ENCODE results near the gene SDK1. TPM values are rescaled to one million over a fixed set of nuclear protein-coding genes. Genes with fewer than 3 reads are reported as not detected.

SDK1 gene
- total and polyA plus RNA-seq, 2 experiments from 2014 or later = not detected

GRCh38 chr7:4181446-4181845, 880.4 kb downstream of the SDK1 start:
- H4K20me1 ChIP-seq (ENCODE audit: insufficient read depth) = no peaks in the 10 kb centered on the region
- no peaks in the 10 kb centered on the region for H3K9me3 ChIP-seq (ENCODE audit: low read depth)
- no peak overlapping the region for H3K9ac ChIP-seq
- no peak overlapping the region for H3K4me2 ChIP-seq (ENCODE audit: unreplicated experiment)
- in situ Hi-C loops (cut with MboI) = no loop called here
- no peak for DNase-seq
- no peaks in the 10 kb centered on the region for H3K27me3 ChIP-seq (replicated peaks; ENCODE audit: insufficient read depth)
- TF ChIP-seq EZH2phosphoT487 (IDR thresholded peaks at IDR 0.05; ENCODE audit: insufficient read depth, low read depth) = no peak
- no peak for TF ChIP-seq EZH2 (IDR thresholded peaks at IDR 0.05; ENCODE audit: insufficient read depth, poor library complexity, severe bottlenecking)
- H3K36me3 ChIP-seq (ENCODE audit: low read depth) = no peaks in the 10 kb centered on the region
- H3K27ac ChIP-seq = no peak overlapping the region
- no peaks in the 10 kb centered on the region for H3K9me2 ChIP-seq (ENCODE audit: insufficient read depth)
- no peak overlapping the region for H2AFZ ChIP-seq
- H3K79me2 ChIP-seq (ENCODE audit: insufficient read depth) = no peaks in the 10 kb centered on the region
- H3F3A ChIP-seq (ENCODE audit: insufficient read depth) = no peaks in the 10 kb centered on the region
- H3K4me3 ChIP-seq = no peak overlapping the region
- 32 to 41% methylated on average over 5 to 7 of the region's 7 CpGs for WGBS, 2 experiments (ENCODE audit: low coverage in 1 of 2, low lambda C conversion rate in 2 of 2, missing lambda C conversion rate in 2 of 2)
- no peaks in the 10 kb centered on the region for H3K4me1 ChIP-seq (ENCODE audit: insufficient read depth)

- Histone ChIP-seq H3K36me3 (ENCODE audit: low read depth) (no peaks in the 10 kb centered on the region), H3K9me2 (ENCODE audit: insufficient read depth) (no peaks in the 10 kb centered on the region), H3K79me2 (ENCODE audit: insufficient read depth) (no peaks in the 10 kb centered on the region), H3K9ac (no peak overlapping the region), H4K20me1 (ENCODE audit: insufficient read depth) (no peaks in the 10 kb centered on the region), H3K4me1 (ENCODE audit: insufficient read depth) (no peaks in the 10 kb centered on the region), H3K27me3 (replicated peaks; ENCODE audit: insufficient read depth) (no peaks in the 10 kb centered on the region), H3K27ac (no peak overlapping the region), H3K9me3 (ENCODE audit: low read depth) (no peaks in the 10 kb centered on the region), H3K4me2 (ENCODE audit: unreplicated experiment) (no peak overlapping the region), H2AFZ (no peak overlapping the region), H3F3A (ENCODE audit: insufficient read depth) (no peaks in the 10 kb centered on the region), H3K4me3 (no peak overlapping the region)
- no peak for DNase-seq
- WGBS, 2 experiments (ENCODE audit: low coverage in 1 of 2, low lambda C conversion rate in 2 of 2, missing lambda C conversion rate in 2 of 2) = 38 to 48% methylated on average over 10 of the region's 10 CpGs
- TF ChIP-seq EZH2phosphoT487 (IDR thresholded peaks at IDR 0.05; ENCODE audit: insufficient read depth, low read depth) = no peak
- no peak for TF ChIP-seq EZH2 (IDR thresholded peaks at IDR 0.05; ENCODE audit: insufficient read depth, poor library complexity, severe bottlenecking)
- in situ Hi-C loops (cut with MboI) = no loop called here
Observed at GRCh38 chr7:4182605-4183300, 881.7 kb downstream of the SDK1 start.

- no peak overlapping the region for H3K27ac ChIP-seq
- H3K79me2 ChIP-seq (ENCODE audit: insufficient read depth) = no peaks in the 10 kb centered on the region
- in situ Hi-C loops (cut with MboI) = no loop called here
- WGBS, 2 experiments (ENCODE audit: low coverage in 1 of 2, low lambda C conversion rate in 2 of 2, missing lambda C conversion rate in 2 of 2) = 23 to 25% methylated on average over 4 of the region's 4 CpGs
- no peaks in the 10 kb centered on the region for H3K4me1 ChIP-seq (ENCODE audit: insufficient read depth)
- no peaks in the 10 kb centered on the region for H3K9me3 ChIP-seq (ENCODE audit: low read depth)
- no peak overlapping the region for H3K4me3 ChIP-seq
- no peaks in the 10 kb centered on the region for H3K36me3 ChIP-seq (ENCODE audit: low read depth)
- no peak overlapping the region for H2AFZ ChIP-seq
- H3K4me2 ChIP-seq (ENCODE audit: unreplicated experiment) = no peak overlapping the region
- H3F3A ChIP-seq (ENCODE audit: insufficient read depth) = no peaks in the 10 kb centered on the region
- DNase-seq = no peak
- H3K9ac ChIP-seq = no peak overlapping the region
- no peaks in the 10 kb centered on the region for H3K27me3 ChIP-seq (replicated peaks; ENCODE audit: insufficient read depth)
- H3K9me2 ChIP-seq (ENCODE audit: insufficient read depth) = no peaks in the 10 kb centered on the region
- no peak for TF ChIP-seq EZH2 (IDR thresholded peaks at IDR 0.05; ENCODE audit: insufficient read depth, poor library complexity, severe bottlenecking)
- TF ChIP-seq EZH2phosphoT487 (IDR thresholded peaks at IDR 0.05; ENCODE audit: insufficient read depth, low read depth) = no peak
- no peaks in the 10 kb centered on the region for H4K20me1 ChIP-seq (ENCODE audit: insufficient read depth)
Observed at GRCh38 chr7:4184653-4185052, 883.6 kb downstream of the SDK1 start.

GRCh38 chr7:4185136-4185535, 884.1 kb downstream of the SDK1 start:
- H4K20me1 ChIP-seq (ENCODE audit: insufficient read depth) = no peaks in the 10 kb centered on the region
- no peak overlapping the region for H3K9ac ChIP-seq
- TF ChIP-seq EZH2 (IDR thresholded peaks at IDR 0.05; ENCODE audit: insufficient read depth, poor library complexity, severe bottlenecking) (no peak), EZH2phosphoT487 (IDR thresholded peaks at IDR 0.05; ENCODE audit: insufficient read depth, low read depth) (no peak)
- DNase-seq = no peak
- in situ Hi-C loops (cut with MboI) = no loop called here
- no peaks in the 10 kb centered on the region for H3K9me3 ChIP-seq (ENCODE audit: low read depth)
- H3K27ac ChIP-seq = no peak overlapping the region
- H2AFZ ChIP-seq = no peak overlapping the region
- no peak overlapping the region for H3K4me2 ChIP-seq (ENCODE audit: unreplicated experiment)
- H3K79me2 ChIP-seq (ENCODE audit: insufficient read depth) = no peaks in the 10 kb centered on the region
- no peak overlapping the region for H3K4me3 ChIP-seq
- no peaks in the 10 kb centered on the region for H3F3A ChIP-seq (ENCODE audit: insufficient read depth)
- no peaks in the 10 kb centered on the region for H3K4me1 ChIP-seq (ENCODE audit: insufficient read depth)
- H3K36me3 ChIP-seq (ENCODE audit: low read depth) = no peaks in the 10 kb centered on the region
- 66% methylated on average over 5 to 6 of the region's 6 CpGs for WGBS, 2 experiments (ENCODE audit: low coverage in 1 of 2, low lambda C conversion rate in 2 of 2, missing lambda C conversion rate in 2 of 2)
- H3K27me3 ChIP-seq (replicated peaks; ENCODE audit: insufficient read depth) = no peaks in the 10 kb centered on the region
- no peaks in the 10 kb centered on the region for H3K9me2 ChIP-seq (ENCODE audit: insufficient read depth)

All from GM23248 (cell line).